ENCODE data around the gene UPF3A. TPM values are rescaled to one million over a fixed set of nuclear protein-coding genes. Genes with fewer than 3 reads are reported as not detected.

UPF3A gene
- total and polyA plus RNA-seq, 2 experiments from 2014 or later = 45.0 to 174 TPM

DNA sequence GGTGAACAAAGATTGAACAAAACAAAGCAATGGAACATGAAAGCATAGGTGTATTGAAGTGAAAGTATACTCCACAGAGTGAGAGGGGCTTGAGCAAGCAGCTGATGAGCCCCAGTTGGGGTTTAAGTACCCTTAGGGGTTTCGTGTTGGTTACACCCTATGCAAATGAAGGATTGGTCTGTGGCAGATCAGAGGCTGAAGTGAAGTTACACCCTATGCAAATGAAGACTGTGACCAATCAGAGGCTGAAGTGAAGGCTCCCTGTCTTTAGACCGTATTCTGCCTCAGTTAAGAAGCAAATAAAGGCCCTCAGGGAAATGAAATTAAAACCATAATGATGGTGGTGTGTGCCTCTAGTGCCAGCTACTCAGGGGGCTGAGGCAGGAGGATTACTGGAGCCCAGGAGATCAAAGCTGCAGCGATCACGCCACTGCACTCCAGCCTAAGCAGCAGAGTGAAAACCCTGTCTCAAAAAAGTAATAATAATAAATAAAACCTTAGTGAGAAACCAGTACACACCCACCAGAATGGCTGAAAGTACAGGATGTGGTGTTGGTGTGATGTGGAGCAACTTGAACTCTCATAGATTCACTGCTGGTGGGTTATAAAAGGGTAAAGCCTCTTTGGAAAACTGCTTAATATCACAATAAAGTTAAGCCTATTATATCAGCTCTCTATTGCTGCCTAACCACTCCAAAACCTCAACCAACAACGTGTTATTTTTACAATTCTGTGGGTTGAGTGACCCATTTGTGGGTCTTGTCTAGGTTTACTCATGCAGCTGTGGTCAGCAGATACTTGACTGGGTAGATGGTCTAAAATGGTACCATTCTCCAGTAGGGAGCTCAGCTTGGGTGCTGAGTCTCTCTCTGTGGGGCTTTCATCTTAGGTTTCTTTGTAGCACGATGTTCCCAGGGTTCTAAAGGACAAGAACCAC is 12.8 kb upstream of the UPF3A start:
- Histone ChIP-seq H3K4me2 (no peak overlapping the region), H3K9me2 (ENCODE audit: insufficient read depth) (no peaks in the 10 kb centered on the region), H2AFZ (no peak overlapping the region), H3K36me3 (ENCODE audit: insufficient read depth) (peaks cover 58% of the 10 kb centered on the region), H3K27ac (ENCODE audit: low read depth) (no peak overlapping the region), H3K27me3 (ENCODE audit: insufficient read depth) (no peaks in the 10 kb centered on the region), H3K4me1 (ENCODE audit: insufficient read depth) (no peaks in the 10 kb centered on the region), H3K79me2 (replicated peaks; ENCODE audit: insufficient read depth) (0 out of 2 replicates have a peak, but pooled peaks cover 3% of the 10 kb centered on the region), H3F3A (replicated peaks; ENCODE audit: low read depth) (peaks cover 17% of the 10 kb centered on the region; the same call in 1 of the 2 replicates), H3K4me3 (no peak overlapping the region), H4K20me1 (replicated peaks; ENCODE audit: insufficient read depth) (peaks cover 12% of the 10 kb centered on the region; the same call in 1 of the 2 replicates)
- ATAC-seq (peak; percentile 45), DNase-seq (ENCODE audit: low spot score) (no peak)
- TF ChIP-seq, protein P1, sequence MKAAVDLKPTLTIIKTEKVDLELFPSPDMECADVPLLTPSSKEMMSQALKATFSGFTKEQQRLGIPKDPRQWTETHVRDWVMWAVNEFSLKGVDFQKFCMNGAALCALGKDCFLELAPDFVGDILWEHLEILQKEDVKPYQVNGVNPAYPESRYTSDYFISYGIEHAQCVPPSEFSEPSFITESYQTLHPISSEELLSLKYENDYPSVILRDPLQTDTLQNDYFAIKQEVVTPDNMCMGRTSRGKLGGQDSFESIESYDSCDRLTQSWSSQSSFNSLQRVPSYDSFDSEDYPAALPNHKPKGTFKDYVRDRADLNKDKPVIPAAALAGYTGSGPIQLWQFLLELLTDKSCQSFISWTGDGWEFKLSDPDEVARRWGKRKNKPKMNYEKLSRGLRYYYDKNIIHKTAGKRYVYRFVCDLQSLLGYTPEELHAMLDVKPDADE (IDR thresholded peaks at IDR 0.05) = no peak
- no peak for TF ChIP-seq CREB1 (CRISPR knock-in tag; IDR thresholded peaks at IDR 0.05; ENCODE audit: low read depth)
- TF ChIP-seq JUNB (IDR thresholded peaks at IDR 0.05; ENCODE audit: unreplicated experiment) = no peak
- TF ChIP-seq ZNF331 (CRISPR knock-in tag; IDR thresholded peaks at IDR 0.05; ENCODE audit: low read depth) = no peak
- TF ChIP-seq ZNF114 (CRISPR knock-in tag; IDR thresholded peaks at IDR 0.05) = no peak
- no peak for TF ChIP-seq STAT1 (IDR thresholded peaks at IDR 0.05; ENCODE audit: unreplicated experiment)
- H3K4me1 Mint-ChIP-seq = no peaks in the 10 kb centered on the region
- H3K27me3 Mint-ChIP-seq (ENCODE audit: insufficient read depth, low read depth, poor library complexity) = peaks cover 2% of the 10 kb centered on the region
- H3K27ac Mint-ChIP-seq = no peak overlapping the region
- H3K36me3 Mint-ChIP-seq (ENCODE audit: low read depth) = peaks cover 81% of the 10 kb centered on the region
- no peak overlapping the region for H3K4me3 Mint-ChIP-seq
- H3K9me3 Mint-ChIP-seq = no peaks in the 10 kb centered on the region

DNA sequence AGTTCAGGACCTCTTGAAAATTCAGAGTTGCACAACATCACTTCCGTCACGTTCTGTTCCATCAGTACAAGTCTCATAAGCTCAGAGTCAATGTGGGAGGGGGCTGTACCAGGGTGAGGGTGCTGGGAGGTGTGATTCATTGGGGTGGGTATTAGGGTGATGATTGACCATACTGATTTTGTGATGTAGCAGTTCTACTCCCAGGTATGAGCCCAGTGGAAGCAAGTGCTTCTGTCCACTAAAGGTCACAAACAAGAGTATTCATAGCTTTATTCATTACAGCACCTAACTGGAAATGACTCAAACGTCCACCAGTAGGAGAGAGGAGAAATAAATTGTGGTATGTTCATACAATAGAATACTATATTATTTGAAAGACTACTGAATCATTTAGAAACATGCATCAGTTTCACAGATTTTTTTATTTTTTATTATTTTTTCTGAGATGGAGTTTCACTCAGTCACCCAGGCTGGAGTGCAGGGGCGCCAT is 12.1 kb upstream of the UPF3A start:
- H3K27me3 ChIP-seq (ENCODE audit: insufficient read depth) = no peaks in the 10 kb centered on the region
- H3K4me3 Mint-ChIP-seq = no peak overlapping the region
- H3K4me2 ChIP-seq = no peak overlapping the region
- H3F3A ChIP-seq (replicated peaks; ENCODE audit: low read depth) = peaks cover 17% of the 10 kb centered on the region; the same call in 1 of the 2 replicates
- peaks cover 52% of the 10 kb centered on the region for H3K36me3 ChIP-seq (ENCODE audit: insufficient read depth)
- H3K9me3 Mint-ChIP-seq = no peaks in the 10 kb centered on the region
- no peak overlapping the region for H3K4me3 ChIP-seq
- no peak overlapping the region for H2AFZ ChIP-seq
- H3K27me3 Mint-ChIP-seq (ENCODE audit: insufficient read depth, low read depth, poor library complexity) = peaks cover 2% of the 10 kb centered on the region
- H3K27ac ChIP-seq (ENCODE audit: low read depth) = no peak overlapping the region
- H4K20me1 ChIP-seq (replicated peaks; ENCODE audit: insufficient read depth) = peaks cover 7% of the 10 kb centered on the region; the same call in 1 of the 2 replicates
- DNase-seq (ENCODE audit: low spot score) = no peak
- peaks cover 76% of the 10 kb centered on the region for H3K36me3 Mint-ChIP-seq (ENCODE audit: low read depth)
- no peaks in the 10 kb centered on the region for H3K4me1 Mint-ChIP-seq
- H3K4me1 ChIP-seq (ENCODE audit: insufficient read depth) = no peaks in the 10 kb centered on the region
- no peaks in the 10 kb centered on the region for H3K9me2 ChIP-seq (ENCODE audit: insufficient read depth)
- 0 out of 2 replicates have a peak, but pooled peaks cover under 1% of the 10 kb centered on the region for H3K79me2 ChIP-seq (replicated peaks; ENCODE audit: insufficient read depth)
- no peak for ATAC-seq
- H3K27ac Mint-ChIP-seq = no peak overlapping the region
- TF ChIP-seq, protein P2, sequence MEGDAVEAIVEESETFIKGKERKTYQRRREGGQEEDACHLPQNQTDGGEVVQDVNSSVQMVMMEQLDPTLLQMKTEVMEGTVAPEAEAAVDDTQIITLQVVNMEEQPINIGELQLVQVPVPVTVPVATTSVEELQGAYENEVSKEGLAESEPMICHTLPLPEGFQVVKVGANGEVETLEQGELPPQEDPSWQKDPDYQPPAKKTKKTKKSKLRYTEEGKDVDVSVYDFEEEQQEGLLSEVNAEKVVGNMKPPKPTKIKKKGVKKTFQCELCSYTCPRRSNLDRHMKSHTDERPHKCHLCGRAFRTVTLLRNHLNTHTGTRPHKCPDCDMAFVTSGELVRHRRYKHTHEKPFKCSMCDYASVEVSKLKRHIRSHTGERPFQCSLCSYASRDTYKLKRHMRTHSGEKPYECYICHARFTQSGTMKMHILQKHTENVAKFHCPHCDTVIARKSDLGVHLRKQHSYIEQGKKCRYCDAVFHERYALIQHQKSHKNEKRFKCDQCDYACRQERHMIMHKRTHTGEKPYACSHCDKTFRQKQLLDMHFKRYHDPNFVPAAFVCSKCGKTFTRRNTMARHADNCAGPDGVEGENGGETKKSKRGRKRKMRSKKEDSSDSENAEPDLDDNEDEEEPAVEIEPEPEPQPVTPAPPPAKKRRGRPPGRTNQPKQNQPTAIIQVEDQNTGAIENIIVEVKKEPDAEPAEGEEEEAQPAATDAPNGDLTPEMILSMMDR (conservative IDR thresholded peaks at IDR 0.05; ENCODE audit: low read depth in 2 of 2) = no peak
- TF ChIP-seq EZH2phosphoT487 (IDR thresholded peaks at IDR 0.05; ENCODE audit: unreplicated experiment) (no peak), STAT1 (IDR thresholded peaks at IDR 0.05; ENCODE audit: unreplicated experiment) (no peak), ZNF114 (CRISPR knock-in tag; IDR thresholded peaks at IDR 0.05) (no peak), EZH2 (IDR thresholded peaks at IDR 0.05; ENCODE audit: low read depth, unreplicated experiment) (no peak), ZNF331 (CRISPR knock-in tag; IDR thresholded peaks at IDR 0.05; ENCODE audit: low read depth) (no peak)
- TF ChIP-seq, protein P3, sequence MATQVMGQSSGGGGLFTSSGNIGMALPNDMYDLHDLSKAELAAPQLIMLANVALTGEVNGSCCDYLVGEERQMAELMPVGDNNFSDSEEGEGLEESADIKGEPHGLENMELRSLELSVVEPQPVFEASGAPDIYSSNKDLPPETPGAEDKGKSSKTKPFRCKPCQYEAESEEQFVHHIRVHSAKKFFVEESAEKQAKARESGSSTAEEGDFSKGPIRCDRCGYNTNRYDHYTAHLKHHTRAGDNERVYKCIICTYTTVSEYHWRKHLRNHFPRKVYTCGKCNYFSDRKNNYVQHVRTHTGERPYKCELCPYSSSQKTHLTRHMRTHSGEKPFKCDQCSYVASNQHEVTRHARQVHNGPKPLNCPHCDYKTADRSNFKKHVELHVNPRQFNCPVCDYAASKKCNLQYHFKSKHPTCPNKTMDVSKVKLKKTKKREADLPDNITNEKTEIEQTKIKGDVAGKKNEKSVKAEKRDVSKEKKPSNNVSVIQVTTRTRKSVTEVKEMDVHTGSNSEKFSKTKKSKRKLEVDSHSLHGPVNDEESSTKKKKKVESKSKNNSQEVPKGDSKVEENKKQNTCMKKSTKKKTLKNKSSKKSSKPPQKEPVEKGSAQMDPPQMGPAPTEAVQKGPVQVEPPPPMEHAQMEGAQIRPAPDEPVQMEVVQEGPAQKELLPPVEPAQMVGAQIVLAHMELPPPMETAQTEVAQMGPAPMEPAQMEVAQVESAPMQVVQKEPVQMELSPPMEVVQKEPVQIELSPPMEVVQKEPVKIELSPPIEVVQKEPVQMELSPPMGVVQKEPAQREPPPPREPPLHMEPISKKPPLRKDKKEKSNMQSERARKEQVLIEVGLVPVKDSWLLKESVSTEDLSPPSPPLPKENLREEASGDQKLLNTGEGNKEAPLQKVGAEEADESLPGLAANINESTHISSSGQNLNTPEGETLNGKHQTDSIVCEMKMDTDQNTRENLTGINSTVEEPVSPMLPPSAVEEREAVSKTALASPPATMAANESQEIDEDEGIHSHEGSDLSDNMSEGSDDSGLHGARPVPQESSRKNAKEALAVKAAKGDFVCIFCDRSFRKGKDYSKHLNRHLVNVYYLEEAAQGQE (IDR thresholded peaks at IDR 0.05; ENCODE audit: unreplicated experiment) = no peak
